Measurements from ENCODE around the gene CPED1. TPM values are rescaled to one million over a fixed set of nuclear protein-coding genes. Genes with fewer than 3 reads are reported as not detected.

Gene CPED1
- total RNA-seq, 2 experiments from 2014 or later: not detected

GRCh38 chr7:121298831-121299239 lies 310.3 kb downstream of the CPED1 start:
- Mint-ChIP-seq H3K27me3 (peaks cover 14% of the 10 kb centered on the region), H3K27ac (no peak overlapping the region), H3K9me3 (no peaks in the 10 kb centered on the region), H3K4me1 (ENCODE audit: low read depth) (no peaks in the 10 kb centered on the region), H3K4me3 (no peak overlapping the region), H3K36me3 (ENCODE audit: low read depth) (no peaks in the 10 kb centered on the region)
- no peak for TF ChIP-seq CTCF (IDR thresholded peaks at IDR 0.05)
- ATAC-seq (no peak), DNase-seq (no peak)
- ChIA-PET CTCF (no interaction called here), POLR2A (no interaction called here)
- intact Hi-C loops (cut with micrococcal nuclease): no loop called here

- peaks cover 11% of the 10 kb centered on the region for H3K27me3 Mint-ChIP-seq
- H3K4me3 Mint-ChIP-seq: no peak overlapping the region
- ChIA-PET CTCF (no interaction called here), POLR2A (interaction anchor here (0.7 to 1.1 kb wide), 2 partner anchors 29 to 53 kb away, joined by 3 to 4 read pairs; no protein-coding TSS in a partner anchor)
- intact Hi-C loops (cut with micrococcal nuclease): no loop called here
- no peak overlapping the region for H3K27ac Mint-ChIP-seq
- no peaks in the 10 kb centered on the region for H3K36me3 Mint-ChIP-seq (ENCODE audit: low read depth)
- no peak for TF ChIP-seq CTCF (IDR thresholded peaks at IDR 0.05)
- no peak for DNase-seq
- no peaks in the 10 kb centered on the region for H3K9me3 Mint-ChIP-seq
- no peak for ATAC-seq
- no peaks in the 10 kb centered on the region for H3K4me1 Mint-ChIP-seq (ENCODE audit: low read depth)
These were observed 312.3 kb downstream of the CPED1 start for GRCh38 chr7:121300685-121301420.

- Mint-ChIP-seq H3K36me3 (ENCODE audit: low read depth) (no peaks in the 10 kb centered on the region), H3K4me1 (ENCODE audit: low read depth) (peaks cover 4% of the 10 kb centered on the region), H3K4me3 (no peak overlapping the region), H3K27ac (no peak overlapping the region), H3K9me3 (no peaks in the 10 kb centered on the region), H3K27me3 (peaks cover 14% of the 10 kb centered on the region)
- ChIA-PET CTCF (interaction anchor here (1.2 kb wide), 1 partner anchor 175 kb away, joined by 4 read pairs; no protein-coding TSS in a partner anchor), POLR2A (no interaction called here)
- intact Hi-C loops (cut with micrococcal nuclease): no loop called here
- no peak for TF ChIP-seq CTCF (IDR thresholded peaks at IDR 0.05)
- ATAC-seq (no peak), DNase-seq (no peak)
These were observed 313.1 kb downstream of the CPED1 start for GRCh38 chr7:121301446-121302213.

- peaks cover 9% of the 10 kb centered on the region for H3K4me1 Mint-ChIP-seq (ENCODE audit: low read depth)
- ChIA-PET CTCF (interaction anchor here (1.2 kb wide), 1 partner anchor 176 kb away, joined by 4 read pairs; no protein-coding TSS in a partner anchor), POLR2A (no interaction called here)
- no peak overlapping the region for H3K27ac Mint-ChIP-seq
- peak; percentile 2 for DNase-seq
- no peaks in the 10 kb centered on the region for H3K9me3 Mint-ChIP-seq
- H3K27me3 Mint-ChIP-seq: peaks cover 19% of the 10 kb centered on the region
- H3K4me3 Mint-ChIP-seq: no peak overlapping the region
- no peaks in the 10 kb centered on the region for H3K36me3 Mint-ChIP-seq (ENCODE audit: low read depth)
- ATAC-seq: peak; percentile 34
- no peak for TF ChIP-seq CTCF (IDR thresholded peaks at IDR 0.05)
- intact Hi-C loops (cut with micrococcal nuclease): no loop called here
These were observed 313.8 kb downstream of the CPED1 start for GRCh38 chr7:121302214-121302745.

All from activated CD8-positive, alpha-beta T cell treated with anti-CD3 and anti-CD28 coated beads for 36 hours (primary cell).